HG02763 (cell line): ENCODE measurements around the gene GCHFR.
A peak's percentile ranks its signal among the peaks of the same experiment; 100 is the strongest.

Source experiments
- ATAC-seq: cut with Tn5 transposase; IDR thresholded peaks from one replicate; pipeline ENCODE4 v1.9.1; 2021; ENCODE audit warnings: mild to moderate bottlenecking, moderate library complexity; ENCODE audit not compliant: unreplicated experiment

Gene GCHFR

GRCh38 chr15:40754883-40755811 lies 8.7 kb upstream of the GCHFR start, which contains the start of gene RMDN3:
RMDN3 (minus strand) TSS chr15:40755254; CDS start chr15:40754783, 471 bp downstream.
- peak; percentile 89 for ATAC-seq

GRCh38 chr15:40755812-40756208 lies 8.1 kb upstream of the GCHFR start:
- no peak for ATAC-seq

GRCh38 chr15:40756938-40757337 lies 6.9 kb upstream of the GCHFR start:
- ATAC-seq, result no peak

DNA sequence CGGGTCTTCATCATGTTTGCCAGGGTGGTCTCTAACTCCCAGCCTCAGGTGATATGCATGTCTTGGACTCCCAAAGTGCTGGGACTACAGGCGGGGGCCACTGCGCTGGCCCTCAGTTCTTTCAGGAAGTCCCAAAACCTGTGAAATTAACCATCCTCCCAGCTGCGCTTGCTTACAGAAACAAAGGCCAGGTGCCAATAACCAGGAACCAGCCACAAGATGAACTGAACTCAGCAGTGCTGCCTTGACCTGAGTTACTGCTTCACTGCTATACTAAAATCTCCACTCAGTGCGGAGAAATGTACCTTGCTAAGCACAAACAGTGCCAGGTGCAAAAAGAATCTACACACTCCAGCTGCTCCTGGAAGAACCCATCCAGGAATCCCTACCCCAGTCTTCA lies 3.9 kb upstream of the GCHFR start:
- no peak for ATAC-seq

DNA sequence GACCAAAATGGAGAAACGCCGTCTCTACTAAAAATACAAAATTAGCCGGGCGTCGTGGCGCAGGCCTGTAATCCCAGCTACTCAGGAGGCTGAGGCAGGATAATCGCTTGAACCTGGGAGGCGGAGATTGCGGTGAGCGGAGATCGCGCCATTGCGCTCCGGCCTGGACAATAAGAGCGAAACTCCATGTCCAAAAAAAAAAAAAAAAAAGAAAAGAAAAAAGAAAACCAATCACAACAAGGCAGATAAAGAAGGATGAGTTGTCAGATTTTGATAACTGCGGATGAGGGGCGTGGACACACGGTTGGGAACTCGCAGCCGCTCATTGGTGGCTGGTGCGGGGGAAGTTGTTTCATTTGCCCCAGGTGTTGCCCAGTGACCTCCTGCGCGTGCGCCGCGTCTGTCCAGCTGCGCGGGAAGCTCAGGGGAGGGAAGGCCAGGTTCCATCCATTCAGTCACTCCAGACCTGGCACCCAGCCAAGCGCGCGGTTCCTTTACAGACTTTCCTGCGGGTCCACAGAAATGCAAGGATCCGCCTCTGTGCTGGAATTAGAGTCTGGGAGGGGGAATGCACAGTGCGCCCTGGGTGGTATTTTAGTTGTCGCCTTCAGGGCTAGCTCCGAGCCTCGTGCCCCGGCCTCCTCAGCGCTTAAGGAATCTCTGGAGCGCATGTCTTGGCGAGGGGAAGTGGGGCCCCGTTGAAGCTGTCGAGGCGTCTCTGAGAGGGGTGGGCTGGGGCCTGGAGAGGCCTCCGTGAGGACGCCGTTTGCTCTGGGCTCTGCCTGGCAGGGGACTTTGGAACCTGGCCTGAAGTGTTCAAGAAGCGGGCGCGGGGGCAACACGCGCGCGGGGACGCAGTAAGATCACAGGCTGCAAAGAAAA lies 708 bp upstream of the GCHFR start:
- no peak for ATAC-seq

DNA sequence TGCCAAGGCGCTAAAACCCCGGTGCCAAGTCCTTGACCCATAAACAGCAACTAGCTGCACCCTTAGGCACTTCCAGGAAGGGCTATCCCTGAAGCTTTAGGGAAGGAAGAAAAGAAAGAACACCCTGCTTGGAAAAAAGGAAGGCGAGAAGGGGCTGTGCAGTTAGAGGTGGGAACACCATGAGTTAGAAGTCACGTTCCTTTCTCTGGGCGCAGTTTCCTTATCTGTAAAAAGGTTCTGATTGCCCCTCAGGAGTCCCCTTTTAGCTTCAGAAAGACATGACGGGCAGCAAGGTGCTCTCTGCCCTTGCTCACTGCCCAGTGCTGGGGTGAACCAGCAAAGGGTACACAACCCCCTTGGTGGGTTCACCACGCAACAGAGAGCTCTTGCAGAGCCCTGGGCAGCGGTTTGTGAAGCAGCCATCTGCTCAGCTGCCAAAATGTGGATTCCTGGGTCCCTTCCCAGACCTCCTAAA lies 798 bp downstream of the GCHFR start:
- ATAC-seq, result no peak

GRCh38 chr15:40766194-40766815 lies 2.4 kb downstream of the GCHFR start:
- no peak for ATAC-seq

DNA sequence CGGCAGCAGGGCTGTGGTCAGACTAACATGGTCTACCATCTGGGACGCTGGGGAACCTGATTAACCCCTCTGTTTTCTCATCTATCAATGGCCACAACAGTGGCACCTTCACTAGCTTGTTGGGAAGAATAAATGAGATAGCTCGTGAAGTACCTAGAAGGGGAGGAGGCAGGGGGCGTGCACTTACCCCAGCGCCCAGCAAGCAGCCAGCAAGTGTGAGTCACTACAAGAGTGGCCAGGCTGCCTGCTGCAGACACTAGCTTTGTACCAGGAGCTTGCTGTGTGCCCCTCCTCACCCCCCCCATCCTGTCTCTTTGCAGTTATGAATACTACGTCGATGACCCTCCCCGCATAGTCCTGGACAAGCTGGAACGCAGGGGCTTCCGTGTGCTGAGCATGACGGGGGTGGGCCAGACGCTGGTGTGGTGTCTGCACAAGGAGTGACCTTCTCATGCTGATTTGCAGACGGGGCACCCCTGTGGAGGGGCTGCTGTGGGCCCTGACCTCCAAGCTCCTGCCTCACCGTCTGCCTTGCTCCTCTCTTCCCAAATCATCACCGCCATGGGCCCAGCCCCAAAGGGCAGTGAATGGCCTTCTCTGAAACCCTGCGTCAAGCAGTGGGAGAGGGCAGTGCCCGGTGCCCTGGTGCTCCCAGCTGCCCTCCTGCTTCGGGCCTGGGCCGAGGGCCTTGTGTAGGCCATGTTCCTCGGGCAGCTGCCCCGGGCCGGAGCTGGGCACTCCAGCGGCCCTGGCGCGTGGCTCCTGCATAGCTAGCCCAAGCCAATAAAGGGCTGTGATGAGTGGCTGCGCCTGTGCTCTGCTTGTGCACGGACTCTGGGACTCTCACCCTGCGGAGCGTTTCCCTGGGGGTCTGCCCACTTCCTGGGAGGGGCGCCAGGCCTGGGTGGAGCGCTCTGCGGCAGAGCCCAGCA lies 3.3 kb downstream of the GCHFR start:
- ATAC-seq, result no peak

DNA sequence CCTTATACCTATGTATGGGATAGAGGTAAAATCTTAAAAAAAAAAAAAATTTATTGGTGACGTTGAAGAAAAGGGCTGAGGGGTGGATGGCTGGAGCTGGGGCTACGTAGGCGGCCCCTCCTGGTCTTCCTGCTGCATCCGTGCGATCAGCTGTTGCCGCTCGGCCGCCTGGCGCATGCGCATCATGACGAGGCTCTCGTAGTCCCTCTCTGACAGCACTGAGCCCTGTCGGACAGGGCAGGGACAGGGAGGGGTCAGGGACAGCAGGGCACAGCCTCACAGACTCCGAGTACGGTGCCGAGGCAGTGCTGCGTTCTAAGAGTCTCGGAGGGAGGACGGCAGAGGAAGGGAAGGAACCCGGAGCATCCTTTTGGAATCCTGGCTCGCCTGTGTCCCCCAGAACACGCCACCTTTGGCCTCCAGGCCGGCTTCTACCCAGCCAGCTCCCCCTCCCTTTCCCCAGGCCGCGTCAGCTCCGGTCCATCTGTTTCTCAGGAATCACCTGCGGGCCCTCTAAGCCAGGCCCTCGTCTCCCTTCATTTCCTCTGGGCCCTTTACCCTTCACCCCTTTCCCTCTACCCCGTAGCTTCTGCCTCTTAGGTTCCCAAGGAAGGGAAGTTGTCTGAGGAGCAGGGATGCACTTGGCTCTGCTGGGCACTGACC lies 4.1 kb downstream of the GCHFR start:
- no peak for ATAC-seq

DNA sequence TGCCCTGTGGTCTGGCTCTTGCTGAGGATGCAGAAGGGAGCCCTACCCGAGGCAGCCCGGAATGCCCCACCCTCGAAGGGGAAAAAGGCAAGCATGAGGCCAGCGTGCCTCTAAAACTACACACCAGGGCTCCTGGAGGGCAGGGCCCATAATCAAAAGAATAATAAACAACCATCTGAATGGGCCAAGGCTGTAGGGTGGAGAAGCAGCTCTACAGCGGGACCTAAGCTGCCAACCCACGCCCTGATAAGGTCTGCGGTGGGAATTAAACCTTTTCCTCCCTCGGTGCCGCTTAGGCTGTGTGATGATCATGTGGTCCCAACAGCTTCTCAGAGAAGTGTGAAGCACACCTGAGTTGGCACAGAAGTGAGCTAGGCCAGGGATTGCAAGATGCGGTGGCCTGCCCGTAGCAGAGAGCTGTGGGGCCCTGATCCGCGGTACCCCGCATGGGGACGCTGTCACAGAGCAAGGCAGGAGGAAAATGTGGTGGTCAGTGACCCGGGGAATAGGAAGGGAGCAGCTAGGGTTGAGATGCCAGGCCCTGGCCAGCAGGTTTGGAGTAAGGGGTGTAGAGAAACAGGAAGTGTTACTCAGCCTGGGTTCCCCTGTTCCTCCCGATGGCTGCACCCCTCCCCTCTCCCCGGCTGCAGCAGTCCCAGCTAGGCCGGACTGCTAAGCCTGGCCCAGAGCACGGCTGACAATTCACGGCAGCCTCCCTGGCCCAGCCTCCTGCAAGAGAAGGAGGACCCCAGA lies 4.8 kb downstream of the GCHFR start:
- no peak for ATAC-seq

- peak; percentile 40 for ATAC-seq
Measured at GRCh38 chr15:40769274-40770146, 5.6 kb downstream of the GCHFR start, which contains the start of gene C15orf62. C15orf62 (plus strand) TSS chr15:40769980; CDS start chr15:40770496, 516 bp downstream.

- ATAC-seq, result no peak
Measured at GRCh38 chr15:40770147-40770721, 6.4 kb downstream of the GCHFR start.

DNA sequence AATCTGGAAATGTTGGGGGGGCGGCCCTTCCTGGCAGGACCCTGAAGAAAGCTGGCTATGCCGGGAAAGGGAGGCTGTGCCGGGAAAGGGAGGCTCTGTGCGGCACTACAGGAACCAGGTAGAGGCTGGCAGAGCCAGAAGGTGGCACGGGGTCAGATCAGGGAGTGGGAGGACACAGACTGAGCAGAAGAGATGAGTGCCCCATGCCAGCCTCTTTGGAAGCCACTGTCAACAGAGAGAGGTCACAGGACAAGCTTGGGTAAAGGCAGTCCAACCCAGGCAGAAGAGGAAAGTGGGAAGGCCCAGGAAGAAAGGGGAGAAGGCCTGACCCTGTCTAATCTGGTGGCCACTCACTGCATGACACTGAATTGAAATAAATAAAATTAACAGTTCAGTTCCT lies 7.4 kb downstream of the GCHFR start:
- no peak for ATAC-seq

DNA sequence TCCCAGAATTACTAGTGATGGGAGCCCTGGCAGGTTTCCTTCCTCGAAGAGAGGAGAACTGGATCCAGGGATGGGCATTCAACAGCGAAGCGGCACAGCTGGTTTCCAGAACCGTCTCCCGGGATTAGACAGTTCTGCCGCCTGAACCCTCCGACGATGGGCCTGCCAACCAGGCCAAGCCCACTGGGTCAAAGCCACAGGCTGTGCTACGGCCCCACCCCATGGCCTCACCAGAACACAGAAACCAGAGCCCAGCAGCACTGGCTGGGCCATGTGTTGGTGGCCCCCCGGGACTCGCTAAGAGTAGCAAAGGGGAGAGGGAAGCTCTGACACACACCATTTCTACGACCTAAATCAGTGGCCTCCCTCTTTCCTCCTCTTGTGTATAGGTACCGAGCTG lies 8.1 kb downstream of the GCHFR start:
- ATAC-seq, result no peak

DNA sequence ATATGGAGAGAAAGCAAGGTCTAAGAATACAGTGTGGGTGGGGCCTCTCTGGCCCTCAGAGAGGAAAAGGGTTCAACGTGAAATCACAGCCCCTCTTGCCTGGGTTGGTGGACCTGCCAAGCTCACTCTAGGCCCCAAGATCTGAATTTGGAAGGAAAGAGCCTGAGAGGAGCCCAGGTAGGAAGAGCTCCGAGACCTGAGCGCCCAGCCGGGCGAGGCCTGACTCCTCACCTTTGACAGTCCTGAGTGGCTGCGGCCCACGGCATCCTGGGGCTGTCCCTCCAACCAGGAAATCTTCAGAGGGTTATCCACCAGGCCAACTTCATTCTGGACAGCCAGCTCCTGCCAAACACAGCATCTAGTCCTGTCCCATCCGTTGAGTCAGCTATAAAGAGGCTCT lies 9.6 kb downstream of the GCHFR start:
- no peak for ATAC-seq

DNA sequence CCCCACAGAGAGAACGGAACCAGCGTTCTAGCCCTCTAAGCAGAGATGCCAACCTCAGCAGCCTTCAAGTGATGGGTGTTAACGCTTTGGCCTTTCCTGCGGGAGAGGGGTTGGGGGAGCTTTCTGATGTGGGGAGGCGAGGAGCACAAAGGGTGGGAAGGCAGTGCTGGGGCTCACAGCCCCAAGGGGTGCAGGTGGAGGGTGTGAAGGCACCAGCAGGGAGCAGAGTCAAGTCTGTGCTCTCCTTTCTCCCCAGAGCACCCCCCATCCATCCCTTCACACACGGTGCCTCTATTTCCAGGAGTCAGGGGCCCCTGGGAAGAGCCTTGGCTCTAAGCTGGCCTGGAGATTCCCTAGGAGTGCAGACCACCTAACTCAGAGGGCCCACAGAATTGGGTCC lies 10.0 kb downstream of the GCHFR start:
- no peak for ATAC-seq

GRCh38 chr15:40775007-40775406 lies 11.1 kb downstream of the GCHFR start:
- ATAC-seq, result no peak
